GM18870 (cell line): ENCODE results near the gene PHLDB2.
A peak's percentile ranks its signal among the peaks of the same experiment; 100 is the strongest.

Experiments used
- ATAC-seq: cut with Tn5 transposase; IDR thresholded peaks from one replicate; pipeline ENCODE4 v1.9.1; 2021; ENCODE audit warnings: moderate library complexity; ENCODE audit not compliant: unreplicated experiment

Gene PHLDB2

GRCh38 chr3:111850537-111850936 is 8.5 kb upstream of the PHLDB2 start:
- ATAC-seq = no peak

- ATAC-seq = no peak
These were observed 7.5 kb upstream of the PHLDB2 start for GRCh38 chr3:111851511-111851954.

- no peak for ATAC-seq
These were observed 6.5 kb upstream of the PHLDB2 start for GRCh38 chr3:111852540-111852939.

- no peak for ATAC-seq
These were observed 6.0 kb upstream of the PHLDB2 start for GRCh38 chr3:111853068-111853467.

- no peak for ATAC-seq
These were observed 4.1 kb upstream of the PHLDB2 start for GRCh38 chr3:111854990-111855389.

GRCh38 chr3:111856501-111856900 is 2.6 kb upstream of the PHLDB2 start:
- no peak for ATAC-seq

- no peak for ATAC-seq
These were observed 1.6 kb upstream of the PHLDB2 start for GRCh38 chr3:111857474-111857873.

GRCh38 chr3:111858642-111859041 is 423 bp upstream of the PHLDB2 start:
- no peak for ATAC-seq

GRCh38 chr3:111859974-111860859 is 1.2 kb downstream of the PHLDB2 start:
- ATAC-seq = peak; percentile 91

- ATAC-seq = no peak
These were observed 2.3 kb downstream of the PHLDB2 start for GRCh38 chr3:111861391-111861790.

- ATAC-seq = no peak
These were observed 3.4 kb downstream of the PHLDB2 start for GRCh38 chr3:111862415-111862814.

GRCh38 chr3:111862974-111863373 is 3.9 kb downstream of the PHLDB2 start:
- no peak for ATAC-seq

GRCh38 chr3:111863942-111864694 is 5.1 kb downstream of the PHLDB2 start:
- no peak for ATAC-seq

GRCh38 chr3:111864821-111865656 is 6.0 kb downstream of the PHLDB2 start:
- ATAC-seq = no peak

GRCh38 chr3:111867889-111868426 is 8.9 kb downstream of the PHLDB2 start:
- no peak for ATAC-seq

GRCh38 chr3:111870620-111871019 is 11.6 kb downstream of the PHLDB2 start:
- ATAC-seq = no peak

- ATAC-seq = no peak
These were observed 13.0 kb downstream of the PHLDB2 start for GRCh38 chr3:111871809-111872623.

GRCh38 chr3:111872979-111873378 is 13.9 kb downstream of the PHLDB2 start:
- ATAC-seq = no peak

- ATAC-seq = no peak
These were observed 15.2 kb downstream of the PHLDB2 start for GRCh38 chr3:111874177-111874820.
